ENCODE measurements around the gene MXRA7.

- no peak for TF ChIP-seq CTCF (conservative IDR thresholded peaks at IDR 0.05)
- no peak for TF ChIP-seq ZFX (IDR thresholded peaks at IDR 0.05)
Measured at GRCh38 chr17:76657505-76658241, 53.1 kb downstream of the MXRA7 start.
